Hepatic stellate cell (primary cell): ENCODE results near the gene NAA25.
"Not testable (repeated sequence)": the region's sequence is repeated elsewhere in the genome, so short reads cannot be mapped to it uniquely, and the experiment has no call there.

Source experiments
- DNase-seq: peaks from one replicate; pipeline ENCODE4 v3.0.0; 2011; ENCODE audit warnings: low spot score

NAA25 gene

DNA sequence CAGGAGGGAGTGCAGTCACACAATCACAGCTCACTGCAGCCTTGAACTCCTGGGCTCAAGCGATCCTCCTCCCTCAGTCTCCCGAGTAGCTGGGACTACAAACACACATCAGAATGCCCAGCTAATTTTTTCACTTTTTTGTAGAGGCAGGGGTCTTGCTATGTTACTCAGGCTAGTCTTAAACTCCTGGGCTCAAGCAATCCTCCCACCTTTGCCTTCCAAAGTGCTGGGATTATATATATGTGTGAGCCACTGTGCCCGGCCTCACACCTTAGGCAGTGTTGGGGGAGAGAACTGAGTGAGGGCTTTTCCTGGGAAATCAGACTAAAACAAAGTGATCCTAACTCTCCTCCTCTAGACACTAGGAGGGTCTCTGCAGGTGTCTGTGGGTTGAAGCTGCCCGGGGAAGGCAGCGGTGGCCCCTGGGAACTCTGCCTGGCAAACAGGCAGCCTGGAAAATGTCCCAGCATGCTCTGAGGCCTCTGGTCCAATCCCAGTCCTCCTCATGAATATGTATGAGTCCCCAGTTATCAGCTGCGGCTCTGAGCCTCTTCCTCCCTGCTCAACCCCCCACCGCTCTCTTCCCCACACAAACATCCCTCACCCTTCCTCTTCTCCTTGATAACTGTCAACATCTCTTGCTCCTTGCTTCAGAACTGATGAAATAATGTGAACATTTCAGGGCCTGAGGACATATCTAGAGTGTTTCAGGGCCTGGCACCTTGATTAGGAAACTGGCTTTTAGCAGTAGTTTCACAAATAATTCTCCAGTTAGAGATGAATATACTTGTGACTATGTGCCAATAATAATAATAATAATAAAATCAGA, 7.9 kb upstream of the NAA25 start:
- peak; percentile 38 for DNase-seq

DNA sequence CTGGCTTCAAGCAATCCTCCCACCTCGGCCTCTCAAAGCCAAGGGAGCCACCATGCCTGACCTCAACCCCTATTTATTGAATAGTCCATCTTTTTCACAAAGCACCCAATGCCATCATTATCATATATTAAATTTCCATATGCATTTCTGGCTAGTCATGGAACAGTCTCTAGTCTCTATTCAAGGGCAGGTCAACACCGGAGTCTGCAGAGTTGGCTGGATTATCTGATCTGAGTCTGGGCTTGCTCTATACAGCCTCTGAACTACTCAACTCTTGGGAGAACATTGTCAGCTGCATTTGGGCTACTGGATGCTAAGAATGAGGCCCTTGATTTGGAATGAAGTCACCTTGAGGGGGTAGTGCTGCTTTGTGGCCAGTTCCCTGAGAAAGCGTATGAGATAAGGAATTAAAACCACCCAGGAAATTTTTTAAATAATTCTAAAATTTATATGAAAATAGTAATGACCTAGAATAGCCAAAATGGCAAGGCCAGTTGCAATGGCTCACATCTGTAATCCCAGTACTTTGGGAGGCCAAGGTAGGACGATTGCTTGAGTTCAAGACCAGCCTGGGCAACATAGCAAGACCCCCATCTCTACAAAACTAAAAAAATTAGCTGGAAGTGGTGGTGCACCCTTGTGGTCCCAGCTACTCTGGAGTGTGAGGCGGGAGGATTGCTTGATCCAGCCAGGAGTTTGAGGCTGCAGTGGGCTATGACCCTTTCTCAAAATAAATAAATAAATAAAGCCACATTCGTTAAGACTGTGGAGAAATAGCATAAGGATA, 6.9 kb upstream of the NAA25 start:
- DNase-seq = no peak

DNA sequence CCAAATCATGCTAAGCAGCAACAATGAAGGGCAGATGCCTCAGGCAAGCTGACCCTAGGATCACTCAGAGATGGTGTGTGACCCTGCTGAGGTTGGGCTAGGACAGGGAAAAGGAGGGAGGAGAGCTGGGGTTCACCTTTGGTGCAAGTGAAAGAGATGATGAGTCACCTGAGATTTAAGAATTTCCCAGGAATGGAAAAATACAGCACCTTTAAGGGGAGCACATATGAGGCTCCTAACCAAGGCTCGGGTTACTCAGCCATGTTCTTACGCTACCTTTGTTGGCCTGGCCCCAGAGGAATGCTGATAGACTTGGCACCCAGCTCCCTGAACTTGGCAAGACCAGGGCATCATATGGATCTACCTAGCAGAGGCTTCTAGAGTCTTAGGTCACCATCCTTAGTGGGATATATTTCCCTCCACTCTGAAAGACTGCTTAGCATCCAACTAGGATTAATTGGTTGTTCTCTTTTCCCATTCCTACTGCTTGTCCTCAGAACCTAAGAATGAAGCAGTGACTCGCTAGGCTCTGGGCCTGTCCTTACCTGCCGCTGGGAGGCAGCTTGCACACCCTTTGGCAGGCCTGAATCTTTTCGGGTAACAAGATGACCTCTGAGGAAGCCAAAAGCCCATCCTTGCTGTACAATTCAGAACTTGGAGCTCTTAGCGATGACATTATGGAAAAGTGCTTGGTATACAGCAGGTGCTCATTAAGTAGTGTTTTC, 4.0 kb upstream of the NAA25 start:
- DNase-seq = no peak

DNA sequence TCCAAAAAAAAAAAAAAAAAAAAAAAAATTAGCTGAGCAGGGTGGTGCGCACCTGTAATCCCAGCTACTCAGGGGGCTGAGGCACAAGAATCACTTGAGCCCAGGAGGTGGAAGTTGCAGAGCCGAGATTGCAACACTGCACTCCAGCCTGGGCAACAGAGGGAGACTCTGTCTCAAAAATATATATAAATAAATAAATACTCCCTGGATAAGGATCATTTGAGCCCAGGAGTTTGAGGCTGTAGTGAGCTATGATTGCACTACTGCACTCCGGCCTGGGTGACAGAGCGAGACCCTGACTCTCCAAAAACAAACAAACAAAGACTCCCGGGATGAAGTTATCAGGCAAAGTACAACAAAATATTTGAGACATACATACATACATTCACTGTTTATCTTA, 3.3 kb upstream of the NAA25 start:
- DNase-seq = no peak

DNA sequence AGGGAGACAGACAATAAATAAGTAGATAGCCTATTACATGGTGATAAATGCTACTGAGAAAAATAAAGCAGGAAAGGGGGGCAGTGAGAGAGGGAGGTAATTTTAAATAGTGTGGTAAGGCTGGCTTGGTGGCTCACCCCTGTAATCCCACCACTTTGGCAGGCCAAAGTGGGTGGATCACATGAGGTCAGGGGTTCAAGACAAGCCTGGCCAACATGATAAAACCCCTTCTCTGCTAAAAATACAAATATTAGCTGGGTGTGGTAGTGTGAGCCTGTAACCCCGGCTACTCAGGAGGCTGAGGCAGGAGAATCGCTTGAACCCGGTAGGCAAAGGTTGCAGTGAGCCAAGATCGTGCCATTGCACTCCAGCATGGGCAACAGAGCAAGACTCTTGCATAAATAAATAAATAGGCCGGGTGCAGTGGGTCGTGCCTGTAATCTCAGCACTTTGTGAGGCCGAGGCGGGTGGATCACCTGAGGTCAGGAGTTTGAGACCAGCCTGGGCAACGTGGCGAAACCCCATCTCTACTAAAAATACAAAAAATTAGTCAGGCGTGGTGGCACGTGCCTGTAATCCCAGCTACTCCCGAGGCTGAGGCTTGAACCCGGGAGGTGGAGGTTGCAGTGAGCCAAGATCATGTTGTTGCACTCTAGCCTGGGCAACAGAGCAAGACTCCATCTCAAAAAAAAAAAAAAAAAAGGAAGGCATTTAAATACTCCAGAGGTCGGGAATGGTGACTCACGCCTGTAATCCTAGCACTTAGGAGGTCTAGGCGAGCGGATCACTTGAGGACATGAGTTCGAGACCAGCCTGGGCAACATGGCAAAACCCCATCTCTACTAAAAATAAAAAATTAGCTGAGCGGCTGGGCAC, 2.4 kb upstream of the NAA25 start:
- DNase-seq = not testable (repeated sequence)

DNA sequence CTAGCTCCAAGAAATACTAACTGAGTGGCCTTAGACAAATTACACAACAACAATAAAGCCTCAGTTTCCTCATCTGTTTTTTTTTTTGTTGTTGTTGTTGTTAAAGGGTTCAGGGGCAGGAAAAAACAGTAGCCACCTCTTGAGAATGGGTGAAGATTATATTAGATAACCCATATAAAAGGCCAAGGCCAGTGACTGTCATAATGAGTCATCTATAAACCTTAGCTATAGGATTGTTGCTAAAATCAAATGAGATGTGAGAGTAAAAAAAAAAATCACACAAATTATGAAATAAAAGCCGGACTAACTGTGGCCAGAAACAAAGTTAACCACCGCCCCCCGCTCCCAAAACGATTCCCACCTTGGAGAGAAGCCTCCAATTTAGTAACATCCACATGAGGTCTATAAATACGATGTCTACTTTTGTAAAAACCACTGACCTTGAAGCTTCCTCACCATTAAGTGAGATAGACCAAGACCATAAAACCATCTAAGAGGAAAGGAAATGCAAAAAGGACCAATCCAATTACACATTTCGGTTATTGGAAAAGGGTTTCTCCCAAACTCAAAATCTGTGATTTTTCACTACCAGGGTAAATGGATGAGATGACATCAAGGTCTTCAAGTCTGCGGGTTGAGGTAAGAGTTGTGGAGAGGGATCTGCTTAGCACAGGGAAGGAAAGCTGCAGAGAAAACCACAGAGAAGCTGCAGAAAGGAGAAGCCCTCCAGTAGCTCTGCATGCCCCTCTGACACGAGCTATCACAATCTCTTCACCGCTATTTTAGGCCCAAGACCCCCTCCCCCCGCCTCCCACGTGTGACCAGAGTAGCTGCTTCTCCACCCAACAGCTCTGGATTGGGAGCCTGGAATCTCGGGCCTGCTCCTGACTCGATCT, 1.0 kb downstream of the NAA25 start:
- no peak for DNase-seq

DNA sequence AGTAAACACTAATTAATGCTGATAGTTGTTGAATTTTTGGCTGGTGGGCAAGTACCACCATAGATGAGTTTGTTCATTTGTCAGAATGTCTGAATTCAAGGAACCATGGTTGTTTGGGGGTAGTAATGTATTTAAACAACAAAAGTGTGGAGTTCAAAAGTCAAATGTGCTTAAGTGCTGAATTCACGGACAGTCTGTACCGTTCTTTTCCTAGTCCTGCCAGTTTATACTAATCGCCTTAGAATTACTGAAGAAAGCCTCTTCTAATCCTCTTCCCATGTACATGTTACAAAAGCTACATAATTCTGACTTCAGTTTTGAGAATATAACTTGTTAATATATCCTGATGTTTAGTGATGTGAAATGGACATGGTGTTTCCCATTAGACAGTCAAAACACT, 2.7 kb downstream of the NAA25 start:
- no peak for DNase-seq

DNA sequence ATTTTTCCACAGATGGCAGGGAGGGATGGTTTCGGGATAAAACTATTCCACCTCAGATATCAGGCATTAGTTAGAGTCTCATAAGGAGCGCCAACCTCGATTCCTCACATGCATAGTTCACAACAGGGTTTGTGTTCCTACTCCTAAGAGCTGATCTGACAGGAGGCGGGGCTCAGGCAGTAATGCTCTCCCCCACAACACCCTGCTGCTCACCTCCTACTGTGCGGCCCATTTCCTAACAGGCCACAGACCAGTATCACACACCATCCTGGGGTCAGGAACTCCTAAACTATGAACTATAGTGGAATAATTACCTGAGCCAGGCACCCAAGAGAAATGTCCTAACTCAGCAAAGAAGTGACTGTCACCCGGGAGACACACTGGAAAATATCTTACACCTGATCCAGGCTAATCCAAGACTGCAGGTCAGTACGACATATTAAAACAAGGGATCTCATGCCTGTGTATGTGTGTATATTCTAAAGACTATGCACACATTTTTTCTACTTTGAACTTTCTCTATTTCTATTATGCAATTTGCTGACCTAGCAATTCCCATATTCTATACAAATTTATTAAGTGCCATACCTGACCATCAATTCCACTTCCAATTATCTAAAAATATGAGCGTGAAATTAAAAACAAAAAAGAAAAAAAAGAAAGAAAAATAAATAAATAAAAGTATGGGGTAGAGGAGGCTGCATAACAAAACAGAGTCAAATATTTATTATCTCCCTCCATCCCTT, 4.7 kb downstream of the NAA25 start:
- no peak for DNase-seq

DNA sequence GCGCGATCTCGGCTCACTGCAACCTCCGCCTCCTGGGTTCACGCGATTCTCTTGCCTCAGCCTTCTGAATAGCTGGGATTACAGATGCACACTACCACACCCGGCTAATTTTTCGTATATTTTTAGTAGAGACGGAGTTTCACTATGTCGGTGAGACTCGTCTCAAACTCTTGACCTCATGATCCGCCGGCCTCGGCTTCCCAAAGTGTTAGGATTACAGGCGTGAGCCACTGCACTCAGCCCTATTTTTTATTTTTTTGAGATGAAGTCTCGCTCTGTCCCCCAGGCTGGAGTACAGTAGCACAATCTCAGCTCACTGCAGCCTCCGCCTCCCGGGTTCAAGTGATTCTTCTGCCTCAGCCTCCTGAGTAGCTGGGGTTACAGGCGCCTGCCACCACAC, 5.8 kb downstream of the NAA25 start:
- not testable (repeated sequence) for DNase-seq

DNA sequence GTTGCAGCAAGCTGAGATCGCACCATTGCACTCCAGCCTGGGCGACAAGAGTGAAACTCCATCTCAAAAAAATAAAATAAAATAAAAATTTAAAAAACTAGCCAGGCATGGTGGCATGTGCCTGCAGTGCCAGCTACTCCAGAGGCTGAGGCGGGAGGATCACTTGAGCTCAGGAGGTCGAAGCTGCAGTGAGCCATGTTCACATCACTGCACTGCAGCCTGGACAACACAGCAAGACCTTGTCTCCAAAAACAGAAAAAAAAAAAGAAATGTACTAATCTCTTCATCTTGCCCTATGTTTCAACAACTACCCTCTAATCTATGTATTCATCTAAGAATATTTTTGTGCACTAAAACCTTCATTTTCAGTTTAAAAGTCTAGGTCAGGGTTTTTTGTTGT, 6.5 kb downstream of the NAA25 start:
- no peak for DNase-seq

DNA sequence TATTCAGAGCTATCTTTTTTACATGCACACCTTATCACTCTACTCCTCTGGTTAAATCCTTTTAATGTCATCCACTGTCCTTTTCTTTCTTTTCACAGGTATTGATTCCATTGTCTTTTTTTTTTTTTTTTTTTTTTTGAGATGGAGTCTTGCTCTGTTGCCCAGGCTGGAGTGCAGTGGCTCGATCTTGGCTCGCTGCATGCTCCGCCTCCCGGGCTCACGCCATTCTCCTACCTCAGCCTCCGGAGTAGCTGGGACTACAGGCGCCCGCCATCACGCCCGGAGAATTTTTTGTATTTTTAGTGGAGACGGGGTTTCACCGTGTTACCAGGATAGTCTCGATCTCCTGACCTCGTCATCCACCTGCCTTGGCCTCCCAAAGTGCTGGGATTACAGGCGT, 8.1 kb downstream of the NAA25 start:
- not testable (repeated sequence) for DNase-seq

DNA sequence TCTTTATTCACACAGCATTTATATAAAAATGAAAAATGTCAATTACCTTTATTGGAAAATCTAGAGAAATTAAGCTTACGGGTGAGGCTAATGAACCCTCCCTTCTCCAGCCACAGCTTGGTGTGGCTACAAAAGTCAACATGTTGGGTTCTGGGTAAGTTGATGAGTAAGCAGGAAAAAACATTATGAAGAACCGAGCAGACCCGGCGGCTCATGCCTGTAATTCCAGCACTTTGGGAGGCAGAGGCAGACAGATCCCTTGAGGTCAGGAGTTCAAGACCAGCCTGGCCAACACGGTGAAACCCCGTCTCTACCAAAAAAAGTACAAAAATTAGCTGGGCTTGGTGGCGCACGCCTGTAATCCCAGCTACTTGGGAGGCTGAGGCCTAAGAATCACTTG, 10.9 kb downstream of the NAA25 start:
- DNase-seq = no peak

DNA sequence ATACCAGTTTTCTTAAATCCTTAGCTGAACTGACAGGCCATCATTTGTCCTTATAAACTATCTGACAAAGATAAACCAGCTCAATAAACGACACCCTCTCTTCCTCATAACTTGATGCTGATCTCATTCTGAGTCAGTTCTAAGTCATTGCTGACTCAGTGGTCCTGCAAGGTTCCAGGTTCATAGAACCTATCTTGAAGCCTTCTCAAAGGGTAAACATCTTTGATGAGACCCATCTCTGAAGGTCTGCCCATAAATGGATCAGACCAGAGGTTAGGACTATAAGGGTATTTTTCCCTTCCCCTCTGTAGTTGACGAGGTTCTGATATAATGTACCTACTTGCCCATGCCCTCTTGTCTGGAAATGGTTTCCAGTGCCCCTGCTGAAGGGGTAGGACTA, 11.9 kb downstream of the NAA25 start:
- peak; percentile 45 for DNase-seq

DNA sequence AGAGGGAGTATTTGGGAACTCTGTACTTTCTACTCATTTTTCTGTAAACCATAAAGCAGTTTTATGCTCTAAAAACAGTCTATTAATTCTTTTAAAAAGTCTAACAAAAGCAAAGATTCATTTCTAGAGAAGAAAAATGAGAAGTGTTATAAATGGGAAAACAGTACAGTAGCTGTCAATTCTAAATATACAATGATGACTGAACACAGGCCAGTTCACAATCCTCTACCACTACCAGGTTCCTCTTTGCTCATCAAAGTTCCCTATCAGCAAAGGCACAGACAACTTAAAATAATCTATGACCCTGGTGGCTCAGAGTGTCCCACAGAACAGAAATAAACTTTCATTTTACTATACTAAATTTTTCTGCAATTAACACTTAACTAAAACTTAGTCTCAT, 12.5 kb downstream of the NAA25 start:
- DNase-seq = no peak

DNA sequence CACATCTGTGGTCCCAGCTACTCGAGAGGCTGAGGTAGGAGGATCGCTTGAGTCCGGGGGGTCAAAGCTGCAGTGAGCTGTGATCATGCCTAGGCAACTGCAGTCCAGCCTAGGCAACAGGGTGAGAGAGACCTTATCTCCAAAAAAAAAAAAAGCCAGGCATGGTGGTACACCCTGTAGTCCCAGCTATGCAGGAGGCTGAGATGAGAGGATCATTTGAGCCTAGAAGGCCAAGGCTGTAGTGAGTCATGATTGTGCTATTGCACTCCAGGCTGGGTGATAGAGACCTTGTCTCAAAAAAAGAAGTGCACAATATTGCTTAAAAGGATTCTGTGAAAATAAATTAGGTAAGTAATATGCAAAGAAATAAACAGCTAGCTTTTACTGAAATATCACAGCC, 17.0 kb downstream of the NAA25 start:
- DNase-seq = no peak

DNA sequence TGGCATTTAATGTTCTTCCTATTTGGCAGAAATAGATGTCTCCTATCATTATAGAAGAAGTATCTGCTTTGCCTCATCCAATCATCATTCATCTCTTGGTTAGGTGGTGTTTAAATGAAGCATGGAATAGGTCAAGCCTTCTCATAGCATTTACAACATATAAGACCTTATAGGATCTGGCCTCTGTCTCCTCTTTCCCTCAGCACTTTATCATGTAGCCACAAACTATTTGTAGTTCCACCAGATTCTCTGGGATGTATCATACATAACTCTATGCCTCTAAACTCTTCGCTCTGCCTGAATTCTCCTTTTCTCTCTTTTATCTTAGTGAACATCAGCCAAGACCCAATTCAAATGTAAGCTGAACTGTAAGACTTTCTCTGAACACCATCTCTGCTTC, 20.7 kb downstream of the NAA25 start:
- no peak for DNase-seq

DNA sequence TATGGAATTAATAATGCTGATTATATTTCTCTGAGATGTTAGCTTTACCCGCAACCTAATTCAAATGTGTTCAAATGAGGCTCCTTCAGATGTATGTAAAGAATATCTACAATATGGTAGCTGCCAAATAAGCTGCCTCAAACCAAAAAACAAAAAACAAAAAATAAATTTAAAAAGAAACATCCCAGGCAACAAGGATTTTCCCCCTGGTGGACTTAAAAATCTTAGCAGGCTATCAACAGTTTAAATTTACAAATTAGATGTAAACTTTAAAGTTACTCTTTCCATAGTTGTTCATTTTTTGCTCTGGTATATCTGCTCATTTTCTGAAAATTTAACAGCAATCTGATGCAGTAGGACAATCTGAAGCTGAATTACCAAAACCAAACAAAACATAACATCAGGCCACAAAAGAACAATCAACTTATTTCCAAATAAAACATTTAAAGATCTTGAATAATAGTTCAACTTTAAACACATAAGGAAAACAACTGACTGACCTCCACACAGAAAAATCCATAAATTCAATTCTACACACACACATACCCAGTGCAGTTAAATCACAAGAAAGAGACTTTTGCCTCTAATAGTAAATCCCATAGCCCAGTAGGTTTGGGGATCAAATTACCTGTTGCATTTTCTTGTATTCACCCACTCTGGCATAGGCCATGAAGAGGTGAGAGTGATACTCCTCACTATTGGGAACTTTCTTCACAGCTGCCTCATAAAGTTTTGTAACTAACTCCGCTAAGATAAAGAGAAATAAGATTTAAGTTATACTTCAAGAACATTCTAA, 21.3 kb downstream of the NAA25 start:
- no peak for DNase-seq

DNA sequence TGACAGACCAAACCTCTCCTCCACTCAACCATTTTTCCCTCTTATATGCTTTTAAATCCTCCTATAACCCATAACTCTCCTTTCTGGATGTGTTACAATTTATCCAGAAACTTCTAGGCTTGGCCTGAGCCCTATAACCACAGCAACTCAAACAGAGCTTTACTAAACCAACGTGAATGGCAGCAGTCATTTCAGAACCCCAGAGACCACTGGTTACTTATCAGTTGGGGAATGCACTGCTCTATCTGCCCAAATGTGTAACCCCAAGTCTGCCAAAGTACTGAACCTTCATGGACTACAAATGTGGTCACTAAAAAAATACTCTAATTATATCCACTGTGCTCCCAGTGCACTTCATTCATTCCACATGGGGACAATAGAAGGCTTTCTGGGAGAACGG, 42.0 kb downstream of the NAA25 start:
- DNase-seq = no peak

DNA sequence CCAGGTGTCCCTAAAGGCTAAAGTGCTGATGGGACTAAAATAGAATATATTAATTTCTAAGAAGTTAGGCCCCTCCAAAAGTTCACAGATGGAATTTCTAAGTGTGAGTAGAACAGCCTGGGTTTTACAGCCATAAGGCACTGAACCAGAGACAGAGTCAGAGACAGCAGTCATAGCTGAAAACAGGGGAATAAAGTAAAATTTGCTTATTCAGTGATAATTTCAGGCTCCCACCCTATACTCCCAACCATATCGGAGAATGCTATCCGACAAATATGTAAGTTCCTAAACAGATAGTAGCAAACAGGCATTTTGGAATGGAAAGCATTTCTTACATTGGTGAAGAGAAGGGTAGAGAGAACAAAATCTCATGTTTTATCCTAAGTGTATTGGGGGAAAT, 45.3 kb downstream of the NAA25 start:
- DNase-seq = no peak
